ENCODE measurements around the gene ALK. TPM values are rescaled to one million over a fixed set of nuclear protein-coding genes. Genes with fewer than 3 reads are reported as not detected.

ALK gene
- total RNA-seq, 1 experiment from 2014 or later = not detected

GRCh38 chr2:29496198-29496597 lies 425.2 kb downstream of the ALK start:
- H4K5ac ChIP-seq (ENCODE audit: insufficient read length, low read depth, low read length) = no peak overlapping the region
- no peak overlapping the region for H3K18ac ChIP-seq (ENCODE audit: insufficient read length, low read depth, low read length)
- no peak overlapping the region for H4K8ac ChIP-seq (replicated peaks; ENCODE audit: insufficient read length, low read depth, low read length)
- H3K56ac ChIP-seq (ENCODE audit: insufficient read length, low read depth, low read length) = no peak overlapping the region
- no peak overlapping the region for H3K4me2 ChIP-seq (ENCODE audit: insufficient read depth, insufficient read length, low read length)
- H2AFZ ChIP-seq (ENCODE audit: low read length) = no peak overlapping the region
- H3K4me1 ChIP-seq (ENCODE audit: insufficient read depth, low read length) = no peaks in the 10 kb centered on the region
- no peak overlapping the region for H2BK12ac ChIP-seq (ENCODE audit: insufficient read length, low read depth, low read length)
- peaks cover 4 to 8% of the 10 kb centered on the region in 2 experiments; a peak in 3 of 4 replicates for H3K4me1 Mint-ChIP-seq
- no peaks in the 10 kb centered on the region for H3K23me2 ChIP-seq (ENCODE audit: insufficient read length, low read depth, low read length, poor library complexity, severe bottlenecking)
- H3K9me3 Mint-ChIP-seq = no peaks in the 10 kb centered on the region
- DNase-seq = no peak
- H3K27ac Mint-ChIP-seq = no peak overlapping the region
- H4K20me1 ChIP-seq (ENCODE audit: control insufficient read depth, insufficient read depth, insufficient read length) = no peaks in the 10 kb centered on the region
- H2BK20ac ChIP-seq (ENCODE audit: low read depth, low read length, poor library complexity, severe bottlenecking) = no peak overlapping the region
- no peak overlapping the region for H2BK5ac ChIP-seq (ENCODE audit: insufficient read length, low read length)
- no peak overlapping the region for H2AK5ac ChIP-seq (ENCODE audit: insufficient read length, low read length)
- no peaks in the 10 kb centered on the region for H3K36me3 Mint-ChIP-seq (ENCODE audit: insufficient read depth in 1 of 3, low read depth in 3 of 3)
- H3K79me2 ChIP-seq (ENCODE audit: insufficient read depth, low read length) = no peaks in the 10 kb centered on the region
- no peaks in the 10 kb centered on the region for H3K9me3 ChIP-seq (ENCODE audit: control insufficient read depth, low read depth, low read length)
- no peak overlapping the region for H3K4ac ChIP-seq (ENCODE audit: low read depth, low read length)
- no peak overlapping the region for H2BK120ac ChIP-seq (ENCODE audit: low read depth, low read length, poor library complexity, severe bottlenecking)
- no peaks in the 10 kb centered on the region for H3K27me3 ChIP-seq (ENCODE audit: insufficient read depth, low read length)
- no peak overlapping the region for H2BK15ac ChIP-seq (ENCODE audit: low read depth, low read length)
- no CpG with 5 or more reads among the region's 1 CpG for WGBS (ENCODE audit: extremely low coverage, insufficient read length, low lambda C conversion rate)
- H3K27me3 Mint-ChIP-seq (ENCODE audit: low read depth) = no peaks in the 10 kb centered on the region; the same call in 1 of the 2 replicates
- H3K4me3 Mint-ChIP-seq = no peak overlapping the region
- H3K14ac ChIP-seq (ENCODE audit: insufficient read depth, low read length) = no peak overlapping the region
- no peak overlapping the region for H3K27ac ChIP-seq (ENCODE audit: insufficient read length, low read depth, low read length)
- TF ChIP-seq CTCF (conservative IDR thresholded peaks at IDR 0.05) = no peak
- no peak overlapping the region for H3T11ph ChIP-seq (ENCODE audit: low read length)
- no peak overlapping the region for H3K23ac ChIP-seq (ENCODE audit: insufficient read length, low read depth, low read length)
- H3K9ac ChIP-seq (ENCODE audit: extremely low read depth, insufficient read length, low read length) = no peak overlapping the region
- H3K79me1 ChIP-seq (ENCODE audit: insufficient read depth, low read depth, low read length, poor library complexity, severe bottlenecking) = no peaks in the 10 kb centered on the region
- no peak overlapping the region for H4K91ac ChIP-seq (ENCODE audit: insufficient read length, low read depth, low read length)
